ENCODE measurements around the gene PPP1R1A.

- TF ChIP-seq GATA3 (IDR thresholded peaks at IDR 0.05; ENCODE audit: low read depth, low read length) (no peak), GATA2 (IDR thresholded peaks at IDR 0.05; ENCODE audit: low read depth, low read length) (no peak)
Observed at GRCh38 chr12:54566792-54567191, 21.7 kb downstream of the PPP1R1A start.
